ENCODE measurements around the gene SRD5A3.

DNA sequence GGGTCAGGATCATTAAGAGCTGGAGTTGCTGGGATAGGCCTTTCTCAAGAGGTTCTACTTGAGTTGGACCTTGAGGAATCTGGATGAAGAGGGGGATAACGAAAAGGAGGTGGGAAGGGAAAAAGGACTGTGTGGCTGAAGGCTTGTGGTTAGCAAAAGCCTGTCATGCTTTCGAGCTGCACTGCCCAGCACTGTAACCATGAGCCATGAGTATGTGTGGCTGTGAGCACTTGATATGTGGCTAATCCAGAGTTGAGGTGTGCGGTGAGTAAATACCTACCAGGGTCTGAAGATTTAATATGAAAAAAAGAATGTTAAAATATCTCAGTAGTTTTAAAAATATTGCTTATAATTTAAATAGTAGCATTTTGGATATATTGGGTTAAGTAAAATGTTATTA lies 61.1 kb downstream of the SRD5A3 start:
- TF ChIP-seq, protein P1, sequence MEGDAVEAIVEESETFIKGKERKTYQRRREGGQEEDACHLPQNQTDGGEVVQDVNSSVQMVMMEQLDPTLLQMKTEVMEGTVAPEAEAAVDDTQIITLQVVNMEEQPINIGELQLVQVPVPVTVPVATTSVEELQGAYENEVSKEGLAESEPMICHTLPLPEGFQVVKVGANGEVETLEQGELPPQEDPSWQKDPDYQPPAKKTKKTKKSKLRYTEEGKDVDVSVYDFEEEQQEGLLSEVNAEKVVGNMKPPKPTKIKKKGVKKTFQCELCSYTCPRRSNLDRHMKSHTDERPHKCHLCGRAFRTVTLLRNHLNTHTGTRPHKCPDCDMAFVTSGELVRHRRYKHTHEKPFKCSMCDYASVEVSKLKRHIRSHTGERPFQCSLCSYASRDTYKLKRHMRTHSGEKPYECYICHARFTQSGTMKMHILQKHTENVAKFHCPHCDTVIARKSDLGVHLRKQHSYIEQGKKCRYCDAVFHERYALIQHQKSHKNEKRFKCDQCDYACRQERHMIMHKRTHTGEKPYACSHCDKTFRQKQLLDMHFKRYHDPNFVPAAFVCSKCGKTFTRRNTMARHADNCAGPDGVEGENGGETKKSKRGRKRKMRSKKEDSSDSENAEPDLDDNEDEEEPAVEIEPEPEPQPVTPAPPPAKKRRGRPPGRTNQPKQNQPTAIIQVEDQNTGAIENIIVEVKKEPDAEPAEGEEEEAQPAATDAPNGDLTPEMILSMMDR (IDR thresholded peaks at IDR 0.05; ENCODE audit: low read depth, low read length): no peak
- TF ChIP-seq EZH2phosphoT487 (IDR thresholded peaks at IDR 0.05; ENCODE audit: low read depth): no peak
